HCT116 (cell line): ENCODE results near the gene PREP. TPM values are rescaled to one million over a fixed set of nuclear protein-coding genes. Genes with fewer than 3 reads are reported as not detected.

ENCODE experiments used
- ATAC-seq: fragments of 200-7000 bp; cut with Tn5 transposase; 2 replicates; pipeline ENCODE4 v1.9.1; 2020; ENCODE audit warnings: mild to moderate bottlenecking, moderate library complexity
- BruUV-seq: library from RNA; stranded (reverse); fragments of 400-500 nt; replicated peaks from 2 replicates; lab custom pipeline; 2021; lab: Mats Ljungman, UMichigan
- CTCF ChIA-PET: fragments of 300-600 bp; sonication (Branson Sonifier 250); formaldehyde crosslinking; loops from one replicate; lab custom pipeline; 2021; ENCODE audit warnings: antibody characterized with exemption; lab: Charles Lee
- POLR2A ChIA-PET: fragments of 300-600, 350-600 bp; sonication (Branson Sonifier 250); formaldehyde crosslinking; loops from one replicate; lab custom pipeline; 2021; ENCODE audit warnings: antibody characterized with exemption; lab: Charles Lee
- RAD21 ChIA-PET, 2 experiments: fragments of 300-600 bp; sonication (Branson Sonifier 250); formaldehyde crosslinking; loops; one replicate each; lab custom pipeline; 2023; ENCODE audit warnings: low total read pairs in 2 of 2; ENCODE audit not compliant: uncharacterized antibody in 2 of 2, unreplicated experiment in 2 of 2, low non-redundant PET in 1 of 2; lab: Charles Lee
- DNase-seq: peaks from one replicate; pipeline ENCODE4 v3.0.0-alpha.2; 2010; ENCODE audit warnings: low read depth, low spot score
- H2AFZ ChIP-seq: fragments of 200-600 bp; shearing (Covaris generic), sonication (generic); 2 replicates; pipeline ENCODE4 v1.6.1; 2017; ENCODE audit warnings: low read depth, mixed run types, mixed read lengths, antibody characterized with exemption, low read length; ENCODE audit not compliant: poor library complexity, severe bottlenecking
- H3K27ac ChIP-seq: 2 replicates; pipeline ENCODE4 v1.5.1; 2012; ENCODE audit warnings: low read depth, low read length
- H3K27me3 ChIP-seq: fragments of 200-600 bp; sonication (generic); 2 replicates; pipeline ENCODE4 v1.6.1; 2016; ENCODE audit warnings: mixed run types, low read length, mixed read lengths; ENCODE audit not compliant: insufficient read depth
- H3K36me3 ChIP-seq, 2 experiments: fragments of 200-500 bp in 1 of 2; fragments of 200-600 bp in 1 of 2; sonication (Bioruptor generic) in 1 of 2; sonication (generic) in 1 of 2; 2 replicates each; pipeline versions ENCODE4 v1.5.1 to v1.6.1; 2014 to 2016; ENCODE audit warnings: low read length in 2 of 2, inconsistent platforms in 1 of 2, mixed read lengths in 1 of 2, mixed run types in 1 of 2; ENCODE audit not compliant: insufficient read depth in 2 of 2, control insufficient read depth in 1 of 2
- H3K4me1 ChIP-seq, 2 experiments: fragments of 200-600 bp in 1 of 2; sonication (generic) in 1 of 2; 2 replicates each; pipeline versions ENCODE4 v1.5.1 to v1.6.1; 2012 to 2017; ENCODE audit warnings: low read length in 2 of 2, inconsistent platforms in 1 of 2, mild to moderate bottlenecking in 1 of 2, mixed read lengths in 1 of 2, mixed run types in 1 of 2, moderate library complexity in 1 of 2; ENCODE audit not compliant: insufficient read depth in 2 of 2, control insufficient read depth in 1 of 2
- H3K4me2 ChIP-seq: fragments of 200-600 bp; sonication (generic); 2 replicates; pipeline ENCODE4 v1.6.1; 2017; ENCODE audit warnings: mixed run types, low read length, mixed read lengths
- H3K4me3 ChIP-seq, 2 experiments: fragments of 200-600 bp in 1 of 2; sonication (generic) in 1 of 2; replicated peaks in 1 of 2; 2 replicates each; pipeline ENCODE4 v1.5.1; 2011 to 2016; ENCODE audit warnings: low read length in 2 of 2, control low read depth in 1 of 2, low read depth in 1 of 2, mild to moderate bottlenecking in 1 of 2, mixed read lengths in 1 of 2, mixed run types in 1 of 2
- H3K79me2 ChIP-seq: fragments of 200-600 bp; sonication (generic); 2 replicates; pipeline ENCODE4 v1.6.1; 2017; ENCODE audit warnings: mild to moderate bottlenecking, mixed run types, low read length, moderate library complexity, mixed read lengths; ENCODE audit not compliant: insufficient read depth
- H3K9ac ChIP-seq: fragments of 200-600 bp; sonication (generic); 2 replicates; pipeline ENCODE4 v1.6.1; 2016; ENCODE audit warnings: low read length, mixed read lengths
- H3K9me2 ChIP-seq: fragments of 200-600 bp; sonication (generic), shearing (Covaris generic); 2 replicates; pipeline ENCODE4 v1.6.1; 2017; ENCODE audit warnings: mixed run types, mild to moderate bottlenecking, moderate library complexity; ENCODE audit not compliant: insufficient read depth
- H3K9me3 ChIP-seq, 2 experiments: fragments of 200-500 bp in 1 of 2; fragments of 200-600 bp in 1 of 2; sonication (Bioruptor generic) in 1 of 2; sonication (generic) in 1 of 2; 2 replicates each; pipeline ENCODE4 v1.6.1; 2014 to 2017; ENCODE audit warnings: low read length in 2 of 2, mixed read lengths in 2 of 2, inconsistent platforms in 1 of 2, low read depth in 1 of 2, mild to moderate bottlenecking in 1 of 2, mixed run types in 1 of 2, moderate library complexity in 1 of 2; ENCODE audit not compliant: control insufficient read depth in 1 of 2, insufficient read depth in 1 of 2
- H4K20me1 ChIP-seq: fragments of 200-600 bp; sonication (generic), shearing (Covaris generic); 2 replicates; pipeline ENCODE4 v1.6.1; 2017; ENCODE audit warnings: mixed run types, mild to moderate bottlenecking, moderate library complexity; ENCODE audit not compliant: insufficient read depth
- CEBPB ChIP-seq: IDR thresholded peaks from 2 replicates; pipeline ENCODE4 v1.6.1; 2012; ENCODE audit warnings: low read depth
- EGR1 ChIP-seq: IDR thresholded peaks from 2 replicates; pipeline ENCODE4 v1.6.1; 2012; ENCODE audit warnings: low read depth
- ELF1 ChIP-seq: IDR thresholded peaks from 2 replicates; pipeline ENCODE4 v1.6.1; 2012; ENCODE audit warnings: low read depth, borderline replicate concordance
- FOSL1 ChIP-seq: IDR thresholded peaks from 2 replicates; pipeline ENCODE4 v1.6.1; 2012; ENCODE audit warnings: low read depth
- JUND ChIP-seq: IDR thresholded peaks from 2 replicates; pipeline ENCODE4 v1.6.1; 2012
- POLR2AphosphoS5 ChIP-seq: IDR thresholded peaks from 2 replicates; pipeline ENCODE4 v1.6.1; 2011; ENCODE audit warnings: mild to moderate bottlenecking, low read depth, low read length, moderate library complexity
- TCF7L2 ChIP-seq: IDR thresholded peaks from 2 replicates; pipeline ENCODE4 v1.7.0; 2011; ENCODE audit warnings: borderline replicate concordance, inconsistent platforms; ENCODE audit not compliant: insufficient read depth, insufficient read length; ENCODE audit errors: extremely low read depth
- YY1 ChIP-seq: IDR thresholded peaks from 2 replicates; pipeline ENCODE4 v1.6.1; 2011; ENCODE audit warnings: low read length, low read depth, moderate library complexity, mild to moderate bottlenecking; ENCODE audit not compliant: insufficient replicate concordance; ENCODE audit errors: extremely low read depth
- ZNF274 ChIP-seq: fragments of 200-500 bp; sonication (Bioruptor generic); IDR thresholded peaks from 2 replicates; pipeline ENCODE4 v1.6.1; 2014; ENCODE audit warnings: mild to moderate bottlenecking, low read depth, low read length, inconsistent platforms
- intact Hi-C: fragments of 100-400 bp; cut with micrococcal nuclease; formaldehyde crosslinking; loops from 2 replicates; pipeline ENCODE4 v1.10.0; 2022
- total RNA-seq: library from RNA; stranded (reverse); gene quantifications from one replicate; pipeline ENCODE4 v1.2.1, GENCODE V29; 2021; ENCODE audit not compliant: unreplicated experiment
- TF ChIP-seq, protein P1 (sequence below): IDR thresholded peaks from 2 replicates; pipeline ENCODE4 v1.6.1; 2011; ENCODE audit warnings: mild to moderate bottlenecking, low read length, moderate library complexity; ENCODE audit not compliant: insufficient replicate concordance; ENCODE audit errors: extremely low read depth
- TF ChIP-seq, protein P2 (sequence below): IDR thresholded peaks from 2 replicates; pipeline ENCODE4 v1.6.1; 2012
- TF ChIP-seq, protein P3 (sequence below): IDR thresholded peaks from 2 replicates; pipeline ENCODE4 v1.6.1; 2012; ENCODE audit warnings: low read depth

PREP gene
- total RNA-seq, 1 experiment from 2014 or later, result 53.5 TPM

GRCh38 chr6:105391705-105392104, 11.2 kb downstream of the PREP start:
- TF ChIP-seq ELF1, result no peak
- TF ChIP-seq TCF7L2, result no peak
- no peak for TF ChIP-seq YY1
- TF ChIP-seq, protein P1, sequence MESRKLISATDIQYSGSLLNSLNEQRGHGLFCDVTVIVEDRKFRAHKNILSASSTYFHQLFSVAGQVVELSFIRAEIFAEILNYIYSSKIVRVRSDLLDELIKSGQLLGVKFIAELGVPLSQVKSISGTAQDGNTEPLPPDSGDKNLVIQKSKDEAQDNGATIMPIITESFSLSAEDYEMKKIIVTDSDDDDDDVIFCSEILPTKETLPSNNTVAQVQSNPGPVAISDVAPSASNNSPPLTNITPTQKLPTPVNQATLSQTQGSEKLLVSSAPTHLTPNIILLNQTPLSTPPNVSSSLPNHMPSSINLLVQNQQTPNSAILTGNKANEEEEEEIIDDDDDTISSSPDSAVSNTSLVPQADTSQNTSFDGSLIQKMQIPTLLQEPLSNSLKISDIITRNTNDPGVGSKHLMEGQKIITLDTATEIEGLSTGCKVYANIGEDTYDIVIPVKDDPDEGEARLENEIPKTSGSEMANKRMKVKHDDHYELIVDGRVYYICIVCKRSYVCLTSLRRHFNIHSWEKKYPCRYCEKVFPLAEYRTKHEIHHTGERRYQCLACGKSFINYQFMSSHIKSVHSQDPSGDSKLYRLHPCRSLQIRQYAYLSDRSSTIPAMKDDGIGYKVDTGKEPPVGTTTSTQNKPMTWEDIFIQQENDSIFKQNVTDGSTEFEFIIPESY, result no peak
- TF ChIP-seq, protein P2, sequence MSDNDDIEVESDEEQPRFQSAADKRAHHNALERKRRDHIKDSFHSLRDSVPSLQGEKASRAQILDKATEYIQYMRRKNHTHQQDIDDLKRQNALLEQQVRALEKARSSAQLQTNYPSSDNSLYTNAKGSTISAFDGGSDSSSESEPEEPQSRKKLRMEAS, result no peak
- TF ChIP-seq EGR1, result no peak
- TF ChIP-seq, protein P3, sequence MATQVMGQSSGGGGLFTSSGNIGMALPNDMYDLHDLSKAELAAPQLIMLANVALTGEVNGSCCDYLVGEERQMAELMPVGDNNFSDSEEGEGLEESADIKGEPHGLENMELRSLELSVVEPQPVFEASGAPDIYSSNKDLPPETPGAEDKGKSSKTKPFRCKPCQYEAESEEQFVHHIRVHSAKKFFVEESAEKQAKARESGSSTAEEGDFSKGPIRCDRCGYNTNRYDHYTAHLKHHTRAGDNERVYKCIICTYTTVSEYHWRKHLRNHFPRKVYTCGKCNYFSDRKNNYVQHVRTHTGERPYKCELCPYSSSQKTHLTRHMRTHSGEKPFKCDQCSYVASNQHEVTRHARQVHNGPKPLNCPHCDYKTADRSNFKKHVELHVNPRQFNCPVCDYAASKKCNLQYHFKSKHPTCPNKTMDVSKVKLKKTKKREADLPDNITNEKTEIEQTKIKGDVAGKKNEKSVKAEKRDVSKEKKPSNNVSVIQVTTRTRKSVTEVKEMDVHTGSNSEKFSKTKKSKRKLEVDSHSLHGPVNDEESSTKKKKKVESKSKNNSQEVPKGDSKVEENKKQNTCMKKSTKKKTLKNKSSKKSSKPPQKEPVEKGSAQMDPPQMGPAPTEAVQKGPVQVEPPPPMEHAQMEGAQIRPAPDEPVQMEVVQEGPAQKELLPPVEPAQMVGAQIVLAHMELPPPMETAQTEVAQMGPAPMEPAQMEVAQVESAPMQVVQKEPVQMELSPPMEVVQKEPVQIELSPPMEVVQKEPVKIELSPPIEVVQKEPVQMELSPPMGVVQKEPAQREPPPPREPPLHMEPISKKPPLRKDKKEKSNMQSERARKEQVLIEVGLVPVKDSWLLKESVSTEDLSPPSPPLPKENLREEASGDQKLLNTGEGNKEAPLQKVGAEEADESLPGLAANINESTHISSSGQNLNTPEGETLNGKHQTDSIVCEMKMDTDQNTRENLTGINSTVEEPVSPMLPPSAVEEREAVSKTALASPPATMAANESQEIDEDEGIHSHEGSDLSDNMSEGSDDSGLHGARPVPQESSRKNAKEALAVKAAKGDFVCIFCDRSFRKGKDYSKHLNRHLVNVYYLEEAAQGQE, result no peak
- no peak for TF ChIP-seq POLR2AphosphoS5
- TF ChIP-seq FOSL1, result no peak
- TF ChIP-seq ZNF274, result no peak
- no peak for TF ChIP-seq JUND
- TF ChIP-seq CEBPB, result no peak
- TF ChIP-seq, all 23 proteins: peak for 0
- POLR2A ChIA-PET, result no interaction called here

More at GRCh38 chr6:105391705-105392104, 11.2 kb downstream of the PREP start:
- DNase-seq (no peak), ATAC-seq (no peak)
- Histone ChIP-seq H3K27me3 (no peaks in the 10 kb centered on the region), H4K20me1 (no peaks in the 10 kb centered on the region), H3K36me3 (peaks cover 5 to 15% of the 10 kb centered on the region in 2 experiments; a peak in 3 of 4 replicates), H3K4me2 (no peak overlapping the region), H3K79me2 (no peaks in the 10 kb centered on the region), H3K9me2 (no peaks in the 10 kb centered on the region), H3K9me3 (no peaks in the 10 kb centered on the region), H3K27ac (no peak overlapping the region), H3K4me3 (no peak overlapping the region), H3K9ac (no peak overlapping the region), H3K4me1 (no peaks in the 10 kb centered on the region; a peak in 1 of 4 replicates), H2AFZ (no peak overlapping the region)
- RAD21 ChIA-PET, result no interaction called here
- no TSS peak for BruUV-seq
- intact Hi-C loops, result no loop called here
- CTCF ChIA-PET, result no interaction called here
